Measurements from ENCODE around the gene FGF19.

The FGF19 gene

GRCh38 chr11:69669486-69669885, 34.3 kb downstream of the FGF19 start:
- no peak overlapping the region for H3K27ac ChIP-seq
- DNase-seq, result no peak
- no peak overlapping the region for H3K4me3 ChIP-seq (ENCODE audit: low read depth, low read length)
- H3K27me3 ChIP-seq (replicated peaks), result no peaks in the 10 kb centered on the region
- H3K36me3 ChIP-seq (replicated peaks), result peaks cover 17% of the 10 kb centered on the region
- TF ChIP-seq CTCF (IDR thresholded peaks at IDR 0.05; ENCODE audit: low read depth, low read length, missing control alignments), result no peak
- in situ Hi-C loops (cut with HindIII; ENCODE audit: low pct_ligation_motif_present, low sequenced_read_pairs), result loop anchor here (25.0 kb wide), 1 partner anchor 557 kb away; no protein-coding TSS in a partner anchor

GRCh38 chr11:69667619-69668604, 35.9 kb downstream of the FGF19 start:
- Histone ChIP-seq H3K36me3 (replicated peaks) (peaks cover 20% of the 10 kb centered on the region), H3K27me3 (replicated peaks) (no peaks in the 10 kb centered on the region), H3K4me3 (ENCODE audit: low read depth, low read length) (no peak overlapping the region), H3K27ac (no peak overlapping the region)
- DNase-seq, result no peak
- no peak for TF ChIP-seq CTCF (IDR thresholded peaks at IDR 0.05; ENCODE audit: low read depth, low read length, missing control alignments)
- in situ Hi-C loops (cut with HindIII; ENCODE audit: low pct_ligation_motif_present, low sequenced_read_pairs), result loop anchor here (25.0 kb wide), 1 partner anchor 556 kb away; no protein-coding TSS in a partner anchor

GRCh38 chr11:69666752-69667536, 36.9 kb downstream of the FGF19 start:
- in situ Hi-C loops (cut with HindIII; ENCODE audit: low pct_ligation_motif_present, low sequenced_read_pairs), result loop anchor here (25.0 kb wide), 1 partner anchor 555 kb away; no protein-coding TSS in a partner anchor
- no peak for DNase-seq
- Histone ChIP-seq H3K4me3 (ENCODE audit: low read depth, low read length) (no peak overlapping the region), H3K27ac (no peak overlapping the region), H3K27me3 (replicated peaks) (no peaks in the 10 kb centered on the region), H3K36me3 (replicated peaks) (peaks cover 17% of the 10 kb centered on the region)
- TF ChIP-seq CTCF (IDR thresholded peaks at IDR 0.05; ENCODE audit: low read depth, low read length, missing control alignments), result no peak

- DNase-seq, result no peak
- no peak overlapping the region for H3K4me3 ChIP-seq (ENCODE audit: low read depth, low read length)
- peaks cover 17% of the 10 kb centered on the region for H3K36me3 ChIP-seq (replicated peaks)
- no peaks in the 10 kb centered on the region for H3K27me3 ChIP-seq (replicated peaks)
- TF ChIP-seq CTCF (IDR thresholded peaks at IDR 0.05; ENCODE audit: low read depth, low read length, missing control alignments), result no peak
- in situ Hi-C loops (cut with HindIII; ENCODE audit: low pct_ligation_motif_present, low sequenced_read_pairs), result loop anchor here (25.0 kb wide), 1 partner anchor 554 kb away; no protein-coding TSS in a partner anchor
- H3K27ac ChIP-seq, result no peak overlapping the region
These were observed 37.6 kb downstream of the FGF19 start for GRCh38 chr11:69666261-69666660.

- H3K27me3 ChIP-seq (replicated peaks), result no peaks in the 10 kb centered on the region
- TF ChIP-seq CTCF (IDR thresholded peaks at IDR 0.05; ENCODE audit: low read depth, low read length, missing control alignments), result no peak
- H3K4me3 ChIP-seq (ENCODE audit: low read depth, low read length), result no peak overlapping the region
- no peak for DNase-seq
- peaks cover 13% of the 10 kb centered on the region for H3K36me3 ChIP-seq (replicated peaks)
- H3K27ac ChIP-seq, result no peak overlapping the region
- in situ Hi-C loops (cut with HindIII; ENCODE audit: low pct_ligation_motif_present, low sequenced_read_pairs), result loop anchor here (25.0 kb wide), 1 partner anchor 553 kb away; no protein-coding TSS in a partner anchor
These were observed 38.2 kb downstream of the FGF19 start for GRCh38 chr11:69665669-69666068.

Data from brain microvascular endothelial cell (primary cell).